GM19455 (cell line): ENCODE results near the gene AUTS2.

Source experiments
- ATAC-seq: cut with Tn5 transposase; IDR thresholded peaks from one replicate; pipeline ENCODE4 v1.9.1; 2021; ENCODE audit not compliant: unreplicated experiment

The AUTS2 gene

DNA sequence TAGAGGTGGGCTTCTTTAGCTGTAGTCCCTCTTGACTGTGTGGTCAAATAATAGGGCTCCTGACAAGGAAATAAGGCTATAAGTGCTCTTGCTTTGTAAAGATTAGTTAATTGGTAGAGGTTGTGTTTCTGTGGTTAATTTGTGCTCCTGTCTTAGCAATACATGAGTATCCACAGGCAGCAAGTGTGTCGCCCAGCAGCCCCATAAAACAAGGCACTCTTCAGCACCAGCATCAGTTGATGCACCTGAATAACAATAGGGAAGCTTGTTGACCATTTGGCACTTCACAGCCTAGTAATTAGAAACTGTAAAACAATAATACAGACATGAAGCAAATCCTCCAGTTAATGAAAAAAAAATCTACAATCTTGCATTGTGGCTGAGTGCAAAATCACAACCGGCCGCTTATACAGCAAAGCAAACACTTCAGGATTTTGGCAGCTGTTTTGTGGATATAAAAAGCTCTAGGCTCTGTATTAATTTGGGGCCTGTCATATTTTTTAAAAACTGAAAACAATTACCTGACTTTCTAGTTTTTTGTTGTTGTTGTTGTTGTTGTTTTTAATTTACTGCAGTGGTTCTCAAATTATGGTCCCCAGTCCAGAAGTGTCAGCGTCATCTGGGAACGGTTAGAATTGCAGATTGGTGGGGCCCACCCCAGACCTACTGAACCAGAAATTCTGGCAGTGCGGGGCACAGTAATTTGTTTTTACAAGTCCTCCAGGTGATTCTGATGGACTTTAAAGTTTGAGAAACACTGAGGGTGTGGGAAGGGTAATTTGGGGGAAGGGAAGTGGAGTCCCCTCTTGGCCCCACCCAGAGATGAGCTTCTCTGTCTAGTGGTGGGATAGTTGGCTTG, 56.8 kb downstream of the AUTS2 start:
- ATAC-seq, result no peak

DNA sequence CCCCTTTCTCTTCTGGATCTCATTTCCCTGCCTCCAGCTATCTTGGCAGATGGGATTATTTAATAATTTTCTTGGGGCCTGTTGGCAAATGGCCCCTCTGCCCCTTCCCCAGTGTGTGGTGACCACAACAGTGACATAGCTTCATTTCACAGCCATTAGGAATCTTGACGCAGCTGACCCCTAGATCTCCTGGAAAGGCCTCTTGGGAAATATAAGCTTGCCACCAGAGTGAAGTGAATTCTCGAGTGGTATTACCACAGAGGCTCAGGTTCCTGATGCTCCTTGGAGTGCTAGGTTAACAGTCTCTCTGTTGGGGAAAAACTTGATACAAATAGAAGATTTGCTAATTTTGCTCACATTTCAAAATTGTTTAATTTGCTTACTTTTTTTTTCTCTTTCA, 57.8 kb downstream of the AUTS2 start:
- ATAC-seq, result no peak

DNA sequence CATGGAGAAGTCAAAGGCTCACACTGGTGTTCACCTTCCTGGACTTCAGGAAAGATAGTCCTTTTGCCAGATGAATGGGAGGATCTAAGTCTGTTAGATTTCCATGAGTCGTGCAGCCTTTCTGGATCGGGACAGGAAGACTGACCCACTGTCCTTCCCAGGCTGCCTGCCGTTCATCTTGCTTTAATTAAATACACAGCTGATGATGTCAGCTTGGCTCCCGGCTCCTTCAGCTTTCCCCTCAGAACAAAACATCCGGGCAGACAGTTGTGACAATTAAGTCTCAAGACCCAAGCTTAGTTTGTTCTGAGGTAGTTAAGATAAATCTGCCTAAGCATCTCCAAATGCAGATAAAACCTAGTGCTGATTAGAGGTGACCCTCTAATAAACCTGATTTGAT, 58.6 kb downstream of the AUTS2 start:
- ATAC-seq, result no peak

DNA sequence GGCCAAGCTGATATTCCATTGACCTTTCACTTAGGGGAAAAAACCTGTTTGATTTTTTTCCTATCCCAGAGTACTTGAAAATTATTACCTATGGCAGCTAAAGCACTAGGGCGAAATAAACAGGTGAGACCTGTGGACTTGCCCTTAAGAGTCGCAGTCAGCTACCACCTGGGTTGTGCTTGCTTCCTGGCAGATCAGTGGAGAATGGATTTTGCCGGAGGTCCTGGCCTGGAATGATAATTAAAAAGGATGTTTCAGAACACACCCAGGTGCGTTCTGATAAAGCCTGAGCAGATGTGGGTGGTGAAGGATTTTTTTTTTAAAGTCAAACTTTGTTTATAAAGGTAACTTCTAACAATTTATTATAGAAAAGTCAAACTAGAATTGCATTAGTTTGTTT, 59.1 kb downstream of the AUTS2 start:
- ATAC-seq, result no peak

DNA sequence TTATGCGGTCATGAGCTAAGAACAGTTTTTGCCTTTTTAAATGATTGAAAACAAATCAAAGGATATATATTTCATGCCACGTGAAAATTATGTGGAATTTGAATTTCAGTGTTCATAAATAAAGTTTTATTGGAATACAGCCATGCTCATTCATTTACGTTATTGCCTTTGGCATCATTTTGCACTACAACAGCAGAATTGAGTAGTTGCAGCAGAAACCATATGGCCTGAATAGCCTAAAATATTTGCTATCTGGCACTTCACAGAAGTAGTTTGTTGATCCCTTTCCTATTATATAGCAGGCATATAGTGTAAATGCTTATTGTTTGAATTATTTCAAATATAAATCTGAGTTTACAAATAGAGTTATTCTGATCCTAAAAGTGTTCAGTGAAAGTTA, 59.7 kb downstream of the AUTS2 start:
- ATAC-seq, result no peak

DNA sequence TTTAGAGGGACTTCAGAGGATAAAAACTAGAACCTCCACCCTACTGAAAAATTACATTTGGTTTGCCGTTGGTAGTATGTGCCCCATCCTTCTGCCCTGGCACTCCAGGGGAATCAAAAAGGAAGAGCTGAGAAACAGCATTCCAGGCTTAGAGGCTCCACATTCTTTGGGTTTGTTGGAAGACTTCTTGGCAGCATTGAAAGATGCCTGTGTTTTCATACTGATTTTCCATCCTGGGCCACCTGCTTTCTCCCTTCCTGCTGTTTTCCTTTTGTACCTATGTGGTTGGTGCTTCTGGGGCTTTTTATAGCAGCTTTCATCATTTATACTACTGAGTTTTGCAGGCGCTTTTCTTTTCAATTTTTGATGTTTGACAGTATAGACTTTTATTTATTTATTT, 61.7 kb downstream of the AUTS2 start:
- ATAC-seq, result no peak

DNA sequence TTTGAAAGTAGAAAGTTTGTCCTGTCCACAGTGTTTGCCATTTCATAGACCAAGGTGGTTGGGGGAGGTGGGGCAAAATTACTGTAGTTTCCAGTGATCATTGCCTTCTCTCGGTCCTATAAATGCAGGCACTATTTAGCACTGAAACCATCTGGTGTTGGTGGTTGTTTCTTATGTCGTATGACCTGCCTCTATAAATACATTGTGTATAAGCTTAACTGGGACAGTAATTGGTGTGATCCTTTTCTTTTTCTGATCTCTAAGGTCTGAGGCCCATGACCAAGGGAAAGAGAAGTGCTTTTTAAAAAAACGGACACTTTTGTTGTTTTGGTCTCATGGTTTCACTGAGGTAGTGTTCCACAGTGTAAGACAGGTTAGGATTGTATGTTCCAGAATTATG, 63.1 kb downstream of the AUTS2 start:
- peak; percentile 52 for ATAC-seq

DNA sequence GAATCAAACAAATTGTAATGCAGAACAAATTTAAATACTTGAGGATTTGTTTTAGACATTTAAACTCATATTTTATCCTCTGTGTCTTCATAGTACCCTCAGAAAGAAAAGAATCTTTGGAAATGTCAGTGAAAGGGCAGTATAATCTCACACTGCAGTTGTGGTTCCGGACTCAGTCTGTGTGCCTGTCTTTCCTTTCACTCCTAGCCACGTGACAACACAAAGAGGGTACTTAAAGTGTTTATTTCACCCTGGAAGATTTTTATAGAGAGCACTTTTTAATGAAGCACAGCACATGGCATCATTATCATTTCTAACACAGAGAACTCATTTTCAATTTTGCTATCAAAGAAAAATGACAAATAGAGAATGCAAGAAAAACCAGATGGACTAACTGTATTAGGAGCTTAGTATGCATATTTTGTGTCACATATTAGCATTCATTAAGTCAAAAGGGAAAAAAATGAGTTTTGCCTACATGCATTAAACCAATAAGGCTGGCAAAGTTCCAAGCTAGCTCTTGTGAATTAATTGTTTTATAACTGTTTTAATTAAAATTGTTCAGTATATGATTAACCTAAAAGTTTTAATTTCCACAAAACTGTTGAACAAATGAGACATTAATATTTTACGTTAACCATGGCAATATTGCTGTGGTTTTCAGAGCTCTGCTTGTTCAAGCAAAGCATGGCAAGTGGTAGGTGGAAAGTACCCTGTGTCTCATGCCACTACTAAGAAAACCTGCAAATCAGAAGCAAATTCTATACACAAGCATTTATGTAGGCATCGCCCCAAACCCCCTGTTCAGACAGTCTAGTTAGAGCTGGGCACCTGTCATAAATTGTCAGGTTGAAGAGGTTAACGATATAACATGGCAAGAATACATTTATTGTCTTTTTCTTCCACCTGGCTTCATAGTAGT, 65.9 kb downstream of the AUTS2 start:
- peak; percentile 45 for ATAC-seq

DNA sequence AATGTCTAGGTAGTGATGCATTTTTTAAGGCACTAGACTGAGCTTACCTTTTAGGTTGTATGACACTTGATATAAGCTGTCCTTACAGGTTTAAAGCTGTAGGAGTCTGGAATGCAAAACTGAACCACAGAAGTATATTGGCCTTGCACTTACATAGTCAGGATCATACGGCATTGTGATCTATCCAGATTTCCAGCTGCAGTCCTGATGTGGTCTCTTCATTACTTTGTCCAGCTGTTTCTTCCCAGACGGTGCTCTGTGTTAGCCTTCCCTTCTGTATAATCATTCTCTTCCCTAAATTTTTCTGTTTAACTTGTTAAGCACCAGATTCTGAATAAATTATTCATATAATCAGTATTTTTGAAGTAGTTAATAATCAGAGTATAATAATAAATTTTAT, 67.1 kb downstream of the AUTS2 start:
- ATAC-seq, result no peak

DNA sequence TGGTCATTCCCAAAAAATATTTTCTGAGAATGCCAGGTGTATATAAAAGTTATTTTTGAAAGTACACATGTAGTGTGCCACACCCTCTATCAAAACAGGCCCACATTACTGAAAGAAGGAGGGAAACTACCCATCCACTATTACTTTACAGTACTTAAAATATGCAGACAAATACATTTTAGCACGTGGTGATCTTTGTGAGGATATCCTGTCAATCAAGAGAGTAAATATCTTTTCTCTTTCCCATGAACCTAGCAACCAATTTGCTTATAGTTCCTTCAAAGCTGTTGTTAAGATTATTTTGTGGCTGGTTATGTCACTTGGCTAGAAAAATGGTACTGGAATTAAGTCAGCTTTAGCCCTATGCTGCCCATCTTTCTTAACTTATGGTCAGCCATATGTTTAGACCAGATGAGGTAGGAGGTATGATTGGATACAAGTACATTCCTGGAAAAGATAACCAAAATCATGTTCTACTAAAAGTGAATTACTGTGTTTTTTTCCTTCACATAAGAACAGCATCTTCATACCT, 70.1 kb downstream of the AUTS2 start:
- ATAC-seq, result no peak

DNA sequence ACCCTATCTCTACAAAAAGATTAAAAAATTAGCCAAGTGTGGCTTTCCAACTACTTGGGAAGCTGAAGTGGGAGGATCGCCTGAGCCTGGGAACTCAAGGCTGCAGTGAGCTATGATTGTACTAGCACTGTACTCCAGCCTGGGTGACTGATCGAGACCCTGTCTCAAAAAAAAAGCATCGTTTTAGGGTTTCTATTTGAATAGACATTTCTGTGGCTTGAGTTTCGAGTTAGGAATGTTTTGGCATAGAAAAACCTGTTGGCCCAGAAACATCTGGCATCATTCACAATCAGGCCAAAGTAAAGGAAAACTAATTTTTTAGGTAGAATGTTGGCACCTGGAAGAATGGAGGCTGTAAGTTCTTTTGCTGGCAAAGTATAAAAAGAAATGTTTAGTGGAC, 72.4 kb downstream of the AUTS2 start:
- no peak for ATAC-seq

DNA sequence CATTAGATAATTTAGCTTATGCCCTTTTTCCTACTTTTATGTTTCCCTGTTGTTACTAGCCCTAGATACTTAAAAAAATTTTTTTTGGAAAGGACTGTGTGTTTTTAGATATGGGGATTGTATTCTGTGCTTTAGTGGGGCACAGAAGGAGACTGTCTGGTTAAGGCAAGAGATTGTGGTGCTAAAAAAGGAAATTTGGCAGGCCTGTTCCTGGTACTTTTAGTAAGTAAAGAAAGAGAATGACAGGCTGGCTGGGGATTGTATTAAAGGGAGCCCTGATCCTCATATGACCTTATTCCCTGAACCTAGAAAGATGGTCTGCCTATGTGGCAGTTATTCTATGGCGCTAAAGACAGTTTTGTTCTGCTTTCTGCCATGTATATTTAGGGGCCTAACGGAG, 74.8 kb downstream of the AUTS2 start:
- ATAC-seq, result no peak

DNA sequence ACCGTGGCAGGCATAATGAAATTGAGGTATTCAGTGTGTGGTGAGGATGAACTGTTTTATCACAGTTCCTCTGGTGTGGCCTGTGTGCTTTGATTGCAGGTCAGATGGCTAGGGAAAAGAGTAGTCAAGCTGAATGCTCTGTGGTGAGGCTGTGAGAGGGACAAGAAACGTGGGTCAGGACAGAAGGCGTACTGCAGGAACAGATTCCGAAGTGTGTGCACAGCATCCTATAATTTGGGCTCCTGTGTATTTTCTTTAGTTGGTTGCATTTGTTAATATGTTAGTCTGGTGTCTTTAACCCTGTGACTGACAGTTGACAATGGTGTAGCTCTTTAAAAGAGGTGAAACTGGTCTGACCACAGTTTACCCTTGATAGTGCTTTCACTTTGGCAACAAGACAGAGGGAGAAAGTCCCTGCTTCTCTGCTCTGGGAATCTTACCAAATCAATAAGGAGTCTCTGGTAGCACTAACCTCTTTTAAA, 76.5 kb downstream of the AUTS2 start:
- ATAC-seq, result peak; percentile 73

DNA sequence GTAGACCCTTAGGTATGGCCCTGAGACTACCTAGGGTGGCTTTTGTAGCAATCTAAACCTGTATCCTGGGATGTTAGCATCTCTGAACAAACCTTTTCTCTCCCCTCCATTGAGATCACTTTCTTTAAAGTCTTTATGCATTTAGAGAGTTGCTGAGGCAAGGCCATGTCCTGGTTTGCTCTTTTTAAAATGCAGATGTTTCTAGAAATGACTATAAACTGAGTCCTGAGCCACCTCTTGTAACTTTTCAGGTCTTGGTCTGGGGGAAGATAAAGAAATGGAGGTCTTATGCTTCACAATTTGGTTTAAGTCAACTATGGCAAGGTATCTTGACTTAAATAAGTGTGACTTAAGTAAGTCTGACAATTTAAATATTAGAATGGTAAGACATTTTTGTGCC, 78.0 kb downstream of the AUTS2 start:
- no peak for ATAC-seq

DNA sequence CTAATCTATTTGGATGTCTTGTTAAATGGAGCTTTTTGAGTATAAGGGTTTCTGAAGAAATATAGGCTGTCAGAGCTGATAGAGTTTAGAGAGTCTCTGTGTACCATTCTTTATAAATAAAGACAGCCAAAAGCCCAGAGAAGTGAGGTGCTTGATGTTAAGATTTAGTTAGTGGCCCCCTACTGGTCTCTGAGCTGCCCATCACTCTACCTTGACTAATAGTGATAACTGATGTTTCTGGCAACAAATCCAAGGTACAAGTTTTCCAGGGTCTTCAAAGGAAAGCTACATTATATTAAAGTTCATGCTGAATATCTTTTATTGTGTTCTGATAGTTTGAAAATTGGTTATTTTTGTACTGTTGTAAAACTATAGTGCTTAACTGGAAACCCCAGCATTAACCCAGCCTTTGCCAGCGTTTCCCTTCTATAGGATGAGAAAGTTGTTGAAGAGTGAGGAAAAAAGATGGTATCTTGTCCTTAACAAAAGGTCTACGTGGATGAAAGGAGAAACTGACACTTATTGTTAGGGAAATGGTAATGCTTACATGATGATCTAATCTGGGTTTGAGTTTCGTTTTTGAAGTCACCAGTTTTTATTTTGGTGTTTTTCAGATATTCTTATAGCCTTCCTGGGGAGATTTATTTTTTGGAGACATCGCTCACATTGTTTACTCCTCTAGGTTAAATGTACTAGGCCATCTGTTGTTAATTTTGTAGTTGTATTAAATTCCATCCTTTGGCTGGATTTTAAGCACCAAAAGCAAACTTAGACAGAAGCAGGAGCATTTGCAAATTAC, 79.0 kb downstream of the AUTS2 start:
- ATAC-seq, result no peak

DNA sequence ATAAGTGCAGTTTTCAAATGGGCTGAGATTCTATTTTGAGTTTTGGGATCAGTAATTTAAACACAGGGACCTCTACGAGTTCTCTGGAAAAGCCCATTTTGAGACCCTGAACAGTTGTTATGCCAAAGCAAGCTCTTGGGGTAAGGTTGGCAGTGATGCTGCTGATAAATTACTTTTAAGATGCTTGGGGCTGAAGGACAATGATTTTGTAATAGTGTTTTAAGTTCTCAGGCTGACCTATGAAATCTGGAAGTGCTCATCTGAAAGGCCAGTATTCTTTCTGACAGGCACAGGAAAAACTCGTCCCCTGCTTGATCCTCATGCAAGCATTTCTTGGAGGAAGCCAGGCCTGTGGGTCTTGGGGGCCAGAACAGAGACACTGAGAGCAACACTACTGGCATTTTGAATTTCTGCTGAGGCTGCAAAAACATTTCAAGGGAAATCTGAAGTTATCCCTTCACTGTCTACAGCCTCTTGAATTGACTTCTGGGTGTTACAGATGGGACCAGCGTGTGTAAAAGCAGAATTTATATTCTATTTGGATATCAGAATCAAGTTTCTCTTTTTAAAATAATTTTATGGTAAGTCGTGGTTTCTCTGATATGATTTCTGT, 79.7 kb downstream of the AUTS2 start:
- ATAC-seq, result no peak

DNA sequence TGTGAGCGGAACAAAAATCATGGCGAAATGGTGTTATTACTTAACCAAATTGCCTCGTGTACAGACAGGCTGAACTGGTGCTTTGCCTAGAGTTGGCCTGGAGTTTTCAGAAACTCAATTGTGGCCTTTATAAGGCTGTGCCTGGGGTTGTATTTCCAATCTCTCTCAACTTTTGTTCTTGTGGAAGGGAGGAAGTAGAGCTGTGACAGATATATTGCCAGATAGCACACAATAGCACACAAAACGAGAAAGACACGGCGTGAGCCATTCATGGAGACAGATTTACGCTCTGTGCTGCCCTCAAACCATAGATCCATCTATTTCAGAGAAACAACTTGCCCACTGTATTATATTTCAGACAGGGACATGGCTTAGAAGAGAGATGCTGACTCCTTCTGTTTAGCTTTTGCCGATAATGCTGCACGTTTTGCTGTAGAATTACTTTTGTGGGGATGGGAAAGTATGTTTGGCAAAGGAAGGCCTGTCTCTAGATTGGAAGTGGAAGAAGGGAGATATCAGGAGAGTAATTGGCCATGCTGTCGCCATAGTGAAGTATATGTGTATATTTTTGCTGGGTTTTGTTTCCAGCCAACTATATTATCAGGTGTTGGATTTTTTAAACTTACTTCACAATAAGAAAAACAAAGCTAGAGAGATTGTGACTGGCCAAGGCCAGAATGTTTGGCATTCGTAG, 80.4 kb downstream of the AUTS2 start:
- ATAC-seq, result no peak

DNA sequence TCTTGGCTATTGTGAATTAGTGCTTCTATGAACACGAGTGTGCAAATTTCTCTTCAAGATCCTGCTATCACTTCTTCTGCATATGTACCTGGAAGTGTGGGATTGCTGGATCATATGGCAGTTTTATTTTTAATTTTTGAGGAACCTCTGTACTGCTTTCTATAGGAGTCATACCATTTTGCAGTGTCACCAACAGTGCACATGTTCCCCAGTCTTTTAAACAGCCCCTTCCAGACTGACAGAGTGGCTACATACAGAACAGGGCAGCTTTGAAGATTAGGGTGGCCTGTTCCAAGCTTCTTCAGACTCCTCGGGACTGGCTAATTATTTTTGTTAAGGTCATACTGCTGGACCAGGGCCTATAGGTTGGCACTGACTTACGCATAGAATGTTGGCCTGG, 82.9 kb downstream of the AUTS2 start:
- ATAC-seq, result no peak

DNA sequence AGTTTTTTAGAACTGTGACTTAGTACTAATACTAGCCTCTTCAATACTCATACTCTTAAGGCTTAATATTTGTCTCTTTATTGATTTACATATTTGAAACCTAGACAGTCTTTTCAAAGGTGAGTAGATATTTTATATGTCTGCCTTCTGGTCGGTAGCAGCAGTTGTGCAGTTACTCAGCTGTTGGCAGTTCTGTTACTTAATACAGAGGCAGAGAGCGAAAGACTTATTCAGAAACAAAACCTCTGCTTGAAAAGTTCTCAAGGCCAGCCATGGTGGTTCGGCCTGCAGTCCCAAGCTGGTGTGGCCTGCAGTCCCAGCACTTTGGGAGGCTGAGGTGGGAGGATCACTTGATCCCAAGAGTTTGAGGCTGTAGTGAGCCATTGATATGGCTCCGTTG, 84.2 kb downstream of the AUTS2 start:
- no peak for ATAC-seq

DNA sequence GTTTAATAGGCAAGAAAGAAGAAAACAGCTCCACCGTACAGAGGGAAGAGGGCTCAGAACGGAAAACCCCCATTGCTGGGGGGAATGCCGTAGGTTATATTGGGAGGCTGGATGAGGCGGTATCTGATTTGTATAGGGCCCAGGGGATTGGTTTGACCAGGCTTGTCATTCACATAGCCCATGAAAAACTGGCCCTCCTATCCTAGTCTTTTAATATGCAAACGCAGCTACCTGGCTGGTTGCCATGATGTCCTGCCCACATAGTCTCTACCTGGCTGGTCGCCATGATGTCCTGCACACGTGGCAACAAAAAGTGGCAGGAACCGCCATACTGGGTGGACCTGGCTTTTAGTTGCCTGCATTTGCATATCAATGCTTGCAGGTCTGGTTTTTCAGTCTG, 84.7 kb downstream of the AUTS2 start:
- no peak for ATAC-seq
